NCI-H2171 (cell line): ENCODE data around the gene DNAJB5.

Source experiments
- DNase-seq: peaks from one replicate; lab custom pipeline; 2025; lab: John Stamatoyannopoulos, UW

DNAJB5 gene

DNA sequence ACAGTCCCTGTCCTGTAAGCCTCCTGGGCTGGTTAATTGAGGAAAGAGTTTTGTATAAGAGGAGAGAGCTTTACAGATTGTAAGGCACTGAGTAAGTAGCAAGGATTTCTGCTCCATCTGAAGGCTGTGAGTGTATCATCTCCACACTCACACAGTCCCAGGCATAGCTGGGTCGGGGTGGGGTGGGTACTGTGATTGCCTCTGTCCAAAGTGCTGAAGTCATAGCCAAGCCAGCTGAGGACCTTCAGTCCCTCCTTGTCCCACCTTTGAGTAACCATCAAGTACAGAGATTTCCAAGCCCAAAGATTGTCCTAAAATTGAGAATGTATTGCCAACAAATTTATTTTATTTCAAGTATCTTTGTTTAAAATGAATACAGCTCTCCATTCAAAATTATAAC is 5.5 kb upstream of the DNAJB5 start:
- no peak for DNase-seq

GRCh38 chr9:34985311-34985899 is 4.1 kb upstream of the DNAJB5 start:
- DNase-seq = no peak

DNA sequence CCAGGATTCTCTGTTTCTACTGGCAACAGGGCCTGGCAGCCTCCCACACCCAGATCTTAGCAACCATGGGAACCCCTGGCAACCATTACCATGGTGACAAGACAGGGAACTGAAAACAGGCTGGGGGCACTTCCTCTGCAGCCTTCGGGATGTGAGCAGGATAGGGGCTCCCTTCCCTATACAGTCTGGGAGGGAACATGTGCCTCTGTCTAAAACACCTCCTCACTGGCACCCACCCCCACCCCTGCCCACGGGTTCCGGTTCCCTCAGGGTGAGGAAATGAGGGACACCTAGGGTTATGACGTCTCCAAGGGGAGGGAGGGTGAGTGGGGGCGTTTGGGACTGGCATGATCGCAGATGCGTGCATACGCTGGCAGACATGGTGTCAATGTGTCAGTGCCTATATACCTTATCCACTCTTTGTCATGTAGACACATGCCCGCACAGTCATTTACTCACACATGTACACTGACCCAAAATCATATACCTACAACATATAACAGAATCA is 3.0 kb upstream of the DNAJB5 start:
- no peak for DNase-seq

DNA sequence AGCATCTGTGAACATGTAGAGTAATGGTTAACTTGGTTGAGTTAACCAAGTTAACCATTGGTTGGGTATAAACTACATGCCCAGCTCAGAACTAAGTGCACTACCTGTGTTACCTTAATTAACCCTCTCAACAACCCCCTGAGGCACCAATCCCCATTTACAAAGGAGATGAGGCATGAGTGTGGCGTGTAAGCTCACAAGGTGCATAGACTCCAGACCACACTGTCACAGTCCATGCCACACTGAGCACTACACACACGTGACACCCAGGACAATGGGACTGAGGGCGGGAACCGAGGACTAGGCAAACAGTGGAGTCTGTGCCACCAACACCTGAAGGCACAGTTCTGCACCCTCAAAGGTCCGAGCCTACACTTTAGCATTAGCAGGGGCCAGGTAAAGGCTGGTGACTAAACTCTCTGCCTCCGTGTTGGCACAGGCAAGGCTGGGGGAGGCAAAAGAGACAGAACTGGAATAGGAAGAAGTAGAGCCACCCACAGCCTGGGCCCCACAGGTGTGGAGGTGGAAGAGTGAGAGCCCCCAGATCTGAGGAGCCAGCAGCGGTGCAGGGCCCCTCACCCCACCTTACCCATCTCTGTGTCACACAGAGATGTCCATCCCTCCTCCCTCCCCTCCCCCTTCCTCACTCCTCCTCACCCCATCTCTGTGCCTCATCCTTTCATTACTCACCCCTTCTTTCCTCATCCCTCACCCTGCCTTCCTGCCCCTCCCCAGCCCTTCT is 2.2 kb upstream of the DNAJB5 start:
- no peak for DNase-seq

- DNase-seq = no peak
These were observed 1.1 kb upstream of the DNAJB5 start for GRCh38 chr9:34988218-34989002.

GRCh38 chr9:34989946-34990635 is 546 bp downstream of the DNAJB5 start:
- DNase-seq = peak; percentile 52

DNA sequence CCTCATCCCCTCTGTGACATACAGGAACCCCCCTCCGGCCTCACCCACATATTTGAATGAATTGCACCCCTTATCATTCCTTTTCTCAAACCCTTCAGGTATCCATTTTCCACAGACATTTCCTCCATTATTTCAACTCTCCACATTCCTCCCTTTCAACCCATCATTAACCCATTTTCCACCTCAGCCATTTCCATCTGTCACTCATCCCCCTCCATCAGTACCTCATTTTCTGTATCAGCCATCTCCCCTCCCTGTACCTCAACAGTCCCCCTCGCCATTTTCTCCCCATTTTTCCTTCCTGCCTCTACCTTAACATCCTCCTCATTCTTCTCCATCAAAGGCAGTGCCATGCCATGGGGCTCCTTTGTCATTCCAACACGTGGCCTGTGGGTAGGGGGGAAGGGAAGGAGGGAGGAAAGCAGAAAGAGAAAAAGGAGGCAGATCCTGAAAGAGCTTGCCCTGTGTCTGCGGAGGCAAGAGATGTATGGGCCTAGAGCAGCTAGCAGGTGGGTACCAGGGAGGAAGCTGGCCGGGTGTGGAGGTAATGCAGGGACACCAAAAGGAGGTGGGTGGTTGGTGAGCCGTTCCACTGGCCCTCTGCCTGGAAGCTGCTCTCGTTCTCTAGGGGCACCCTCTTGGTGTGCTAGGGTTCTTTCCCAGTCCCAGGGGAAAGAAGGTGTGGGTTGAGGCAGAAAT is 1.5 kb downstream of the DNAJB5 start:
- DNase-seq = no peak

DNA sequence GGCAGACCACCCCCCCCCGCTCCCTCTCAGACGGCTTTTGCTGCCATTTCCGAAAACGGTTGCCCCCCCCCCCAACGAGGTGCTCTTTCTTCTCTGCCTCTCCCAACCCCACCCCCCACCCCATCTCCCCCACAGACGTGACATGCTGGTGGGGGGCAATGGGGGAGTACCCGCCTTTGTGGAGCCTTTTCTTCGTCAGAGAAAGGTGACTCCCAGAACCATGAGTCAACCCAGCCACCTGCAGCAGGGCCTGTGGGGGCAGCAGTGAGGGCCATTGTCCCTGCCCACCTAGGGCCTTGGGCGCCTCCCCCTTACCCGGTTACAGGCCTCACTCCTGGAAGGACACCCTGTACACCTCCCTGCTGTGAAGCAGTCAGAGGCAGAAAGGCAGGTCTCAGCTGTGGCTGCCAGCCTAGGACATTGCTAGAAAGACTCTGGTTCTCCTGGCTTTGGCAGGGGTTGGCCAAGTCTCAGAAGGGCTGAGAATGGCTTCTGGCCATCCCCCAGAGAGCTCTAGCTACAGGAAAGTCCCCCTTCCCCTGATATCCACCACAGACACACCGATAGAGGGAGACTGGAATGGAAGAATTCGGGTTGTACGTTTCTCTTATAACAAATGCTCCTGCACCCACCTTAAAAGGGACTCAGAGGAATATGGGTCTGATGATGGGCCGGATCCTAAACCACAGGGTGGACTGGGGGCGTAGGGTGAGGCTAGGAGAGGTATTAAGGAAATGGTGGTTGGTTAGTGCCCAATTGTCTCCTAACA is 2.2 kb downstream of the DNAJB5 start:
- no peak for DNase-seq

DNA sequence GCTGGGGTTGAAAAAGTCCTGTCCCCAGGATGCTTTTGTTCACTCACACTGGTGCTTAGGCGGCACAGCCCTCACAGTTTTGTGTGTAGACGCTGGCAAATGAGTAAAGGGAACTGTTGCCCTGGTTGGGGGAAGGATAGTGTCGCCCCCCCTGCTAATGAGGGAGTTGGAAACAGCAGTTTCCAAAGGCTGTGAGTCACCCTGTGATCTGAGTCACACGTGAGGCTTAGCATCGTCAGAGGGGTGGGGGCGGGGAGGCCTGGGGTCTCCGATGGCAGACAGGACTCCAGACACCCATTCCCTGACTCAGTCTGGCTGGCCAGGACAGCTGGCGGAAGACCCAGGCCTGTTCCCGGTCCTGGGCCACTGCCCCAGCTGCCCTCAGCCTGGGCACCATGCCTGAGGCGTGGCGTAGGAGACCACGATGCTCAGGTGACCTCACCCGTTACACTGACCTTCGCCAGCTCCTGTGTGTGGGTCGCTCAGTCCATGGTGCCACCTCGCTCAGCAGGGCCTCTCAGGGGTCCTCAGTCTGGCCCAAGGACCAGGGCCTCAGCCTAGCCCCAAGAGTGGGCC is 2.9 kb downstream of the DNAJB5 start:
- no peak for DNase-seq

DNA sequence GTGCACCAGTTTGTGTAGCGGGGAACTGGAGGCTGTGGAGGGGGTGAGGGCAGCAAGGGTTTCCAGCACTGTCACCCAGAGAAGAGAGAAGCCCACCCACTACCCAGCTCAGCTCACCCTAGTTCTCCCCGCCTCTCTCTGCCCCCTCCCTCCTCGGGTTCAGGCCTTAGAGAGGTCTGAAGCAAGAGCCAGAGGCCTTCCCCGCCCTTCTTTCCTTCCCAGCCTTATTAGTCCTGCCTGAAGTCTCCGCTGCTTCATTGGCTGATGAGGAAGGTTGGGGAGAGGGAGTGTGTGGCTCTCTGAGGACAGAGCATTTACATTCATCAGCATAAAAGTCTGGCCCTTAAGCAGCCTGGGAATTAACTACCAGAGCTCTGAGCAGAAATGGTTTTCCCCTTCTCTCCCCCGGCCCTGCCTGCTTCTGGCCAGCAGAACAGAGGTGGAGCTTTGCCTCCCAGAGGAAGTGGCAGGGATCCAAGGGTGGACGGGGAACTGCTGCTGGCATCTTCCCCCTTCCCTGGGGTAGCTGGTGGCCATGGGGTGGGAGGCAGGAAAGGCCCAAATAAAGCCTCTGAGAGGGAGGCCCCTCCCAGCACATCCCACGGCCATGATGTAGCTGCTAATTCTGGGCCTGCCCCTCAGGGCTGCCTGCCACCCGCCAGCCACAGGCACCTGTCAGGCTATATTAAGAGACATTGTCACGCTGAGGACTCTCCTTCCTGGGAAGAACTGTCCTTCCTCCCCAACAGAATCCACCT is 4.1 kb downstream of the DNAJB5 start:
- DNase-seq = no peak

- no peak for DNase-seq
These were observed 4.8 kb downstream of the DNAJB5 start for GRCh38 chr9:34994260-34994899.

- no peak for DNase-seq
These were observed 5.5 kb downstream of the DNAJB5 start for GRCh38 chr9:34994900-34995669.

GRCh38 chr9:34995670-34996060 is 6.1 kb downstream of the DNAJB5 start:
- no peak for DNase-seq

DNA sequence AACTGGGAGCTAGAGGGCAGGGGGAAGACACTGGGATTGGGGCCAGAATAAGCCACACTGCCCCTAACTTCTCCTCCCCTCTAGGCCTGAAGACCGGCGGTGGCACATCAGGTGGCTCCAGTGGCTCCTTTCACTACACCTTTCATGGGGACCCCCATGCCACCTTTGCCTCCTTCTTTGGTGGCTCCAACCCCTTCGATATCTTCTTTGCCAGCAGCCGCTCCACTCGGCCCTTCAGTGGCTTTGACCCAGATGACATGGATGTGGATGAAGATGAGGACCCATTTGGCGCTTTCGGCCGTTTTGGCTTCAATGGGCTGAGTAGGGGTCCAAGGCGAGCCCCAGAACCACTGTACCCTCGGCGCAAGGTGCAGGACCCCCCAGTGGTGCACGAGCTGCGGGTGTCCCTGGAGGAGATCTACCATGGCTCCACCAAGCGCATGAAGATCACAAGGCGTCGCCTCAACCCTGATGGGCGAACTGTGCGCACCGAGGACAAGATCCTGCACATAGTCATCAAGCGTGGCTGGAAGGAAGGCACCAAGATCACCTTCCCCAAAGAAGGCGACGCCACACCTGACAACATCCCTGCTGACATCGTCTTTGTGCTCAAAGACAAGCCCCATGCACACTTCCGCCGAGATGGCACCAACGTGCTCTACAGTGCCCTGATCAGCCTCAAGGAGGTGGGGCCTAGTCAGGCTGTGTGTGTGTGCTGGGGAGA is 6.8 kb downstream of the DNAJB5 start:
- no peak for DNase-seq

DNA sequence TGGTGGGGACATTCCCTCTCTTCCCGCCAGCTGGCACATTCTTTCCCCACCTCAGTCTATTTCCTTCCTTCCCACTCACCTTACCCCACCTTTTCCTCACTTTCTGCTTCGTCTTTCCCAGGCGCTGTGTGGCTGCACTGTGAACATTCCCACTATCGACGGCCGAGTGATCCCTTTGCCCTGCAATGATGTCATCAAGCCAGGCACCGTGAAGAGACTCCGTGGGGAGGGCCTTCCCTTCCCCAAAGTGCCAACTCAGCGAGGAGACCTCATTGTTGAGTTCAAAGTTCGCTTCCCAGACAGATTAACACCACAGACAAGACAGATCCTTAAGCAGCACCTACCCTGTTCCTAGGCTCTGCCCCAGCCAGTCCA is 7.3 kb downstream of the DNAJB5 start:
- DNase-seq = no peak

GRCh38 chr9:34997379-34997781 is 7.8 kb downstream of the DNAJB5 start:
- no peak for DNase-seq

- no peak for DNase-seq
These were observed 8.7 kb downstream of the DNAJB5 start for GRCh38 chr9:34998266-34998665.

DNA sequence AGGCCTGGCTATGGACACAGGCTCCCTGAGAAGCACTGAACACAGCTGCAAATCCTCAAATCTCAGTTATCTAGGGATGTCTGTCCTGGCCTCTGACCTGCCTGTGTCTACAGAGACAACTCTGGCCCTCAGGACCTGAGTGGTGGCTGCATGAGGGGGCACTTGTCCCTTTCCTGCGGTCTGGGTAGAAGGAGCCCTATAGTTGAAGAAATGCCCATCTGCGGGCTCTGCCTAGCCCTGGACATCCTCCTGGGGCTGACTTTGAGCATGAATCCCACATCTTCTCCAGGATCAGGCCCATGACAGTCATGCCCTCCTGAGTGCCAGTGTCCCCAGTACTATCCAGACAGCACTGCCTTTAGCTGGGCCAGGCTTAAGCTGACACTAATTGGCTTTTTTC is 10.0 kb downstream of the DNAJB5 start:
- no peak for DNase-seq
